CD4-positive, alpha-beta T cell treated with Interleukin-1 beta for 1 hour (primary cell): Measurements from ENCODE around the gene WDR90.

Source experiments
- DNase-seq, 2 donors: peaks; one replicate each; pipeline ENCODE4 v3.0.0-alpha.2; 2020 to 2022

The WDR90 gene

DNA sequence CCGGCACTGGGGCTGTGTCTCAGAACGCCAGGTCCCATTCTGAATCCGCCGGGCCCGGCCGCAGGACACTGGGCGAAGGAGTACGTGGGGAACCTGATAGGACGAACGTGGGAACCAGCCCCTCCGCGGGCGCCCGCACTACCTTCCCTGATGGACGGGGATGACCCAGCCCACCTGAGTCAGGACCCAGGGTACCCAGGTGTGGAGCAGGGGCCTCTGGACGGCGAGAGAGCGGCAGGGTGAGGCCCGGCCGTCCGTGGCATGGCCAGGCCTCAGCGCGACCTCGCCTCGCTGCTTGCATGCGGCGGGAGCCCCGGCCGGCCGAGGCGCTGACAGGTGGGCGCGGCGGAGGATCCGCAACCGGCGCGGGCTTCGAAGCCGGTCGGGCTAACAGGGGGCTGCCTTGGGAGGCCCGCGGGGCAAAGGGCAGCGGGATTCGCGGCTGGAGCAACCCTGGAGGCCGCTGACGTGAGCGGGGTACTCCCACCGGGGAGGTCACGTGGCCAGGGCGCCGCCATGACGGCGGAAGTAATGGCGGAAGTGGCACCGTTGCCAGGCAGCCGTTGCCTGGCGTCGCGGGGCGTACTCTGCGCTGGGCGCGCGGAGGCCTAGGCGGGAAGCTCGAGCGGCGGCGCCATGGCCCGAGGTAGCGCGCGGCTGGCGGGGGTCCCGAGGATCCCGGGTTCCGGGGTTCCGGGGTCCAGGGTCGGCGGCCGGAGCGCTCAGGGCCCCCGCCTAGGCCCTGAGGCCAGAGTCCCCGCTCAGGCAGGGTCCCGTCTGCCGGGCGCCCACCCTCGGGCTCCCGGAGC lies at the start of gene WDR90:
Gene WDR90 (plus strand): TSS at position 585 of the 809 bp plus-strand sequence. CDS start 52 bp downstream, at position 637.
- DNase-seq = peak; percentile 89 to 90

GRCh38 chr16:600781-601180 lies 48.4 kb upstream of the WDR90 start:
- no peak for DNase-seq

DNA sequence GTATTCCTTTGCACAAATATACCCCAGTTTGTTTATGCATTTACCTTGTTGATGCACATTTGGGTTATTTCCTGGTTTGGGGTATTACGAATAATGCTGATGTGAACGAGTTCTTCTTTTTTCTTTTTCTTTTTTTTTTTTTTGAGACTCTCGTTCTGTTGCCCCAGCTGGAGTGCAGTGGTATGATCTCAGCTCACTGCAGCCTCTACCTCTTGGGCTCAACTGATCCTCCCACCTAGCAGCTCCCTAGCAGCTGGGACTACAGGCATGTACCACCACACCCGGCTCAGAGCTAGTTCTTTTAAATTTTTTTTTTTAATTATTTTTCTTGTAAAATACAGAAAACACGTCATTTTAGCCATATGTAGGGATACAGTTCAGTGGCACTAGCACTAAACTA lies 45.2 kb upstream of the WDR90 start:
- DNase-seq = no peak

GRCh38 chr16:606656-607307 lies 42.4 kb upstream of the WDR90 start:
- DNase-seq = no peak

- no peak for DNase-seq
Observed at GRCh38 chr16:608019-608418, 41.1 kb upstream of the WDR90 start.

DNA sequence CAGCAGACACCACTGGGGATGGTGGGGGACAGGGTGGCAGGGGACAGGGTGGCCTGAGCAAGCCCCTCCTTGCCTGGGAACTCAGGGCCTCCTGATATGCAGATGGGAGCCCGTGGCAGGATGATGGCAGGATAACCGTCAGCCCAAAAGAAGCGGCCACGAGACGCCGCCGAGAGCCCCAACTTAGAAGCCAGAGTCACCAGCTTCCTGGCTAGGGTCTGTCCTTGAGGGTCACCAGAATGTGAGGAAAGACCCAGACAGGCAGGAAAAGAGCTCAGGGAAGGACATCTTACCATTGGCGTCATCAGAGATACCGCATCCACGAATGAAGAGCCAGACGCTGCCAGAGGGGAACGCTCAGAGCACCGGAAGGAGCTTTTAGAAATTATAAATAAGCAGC lies 39.8 kb upstream of the WDR90 start:
- no peak for DNase-seq

DNA sequence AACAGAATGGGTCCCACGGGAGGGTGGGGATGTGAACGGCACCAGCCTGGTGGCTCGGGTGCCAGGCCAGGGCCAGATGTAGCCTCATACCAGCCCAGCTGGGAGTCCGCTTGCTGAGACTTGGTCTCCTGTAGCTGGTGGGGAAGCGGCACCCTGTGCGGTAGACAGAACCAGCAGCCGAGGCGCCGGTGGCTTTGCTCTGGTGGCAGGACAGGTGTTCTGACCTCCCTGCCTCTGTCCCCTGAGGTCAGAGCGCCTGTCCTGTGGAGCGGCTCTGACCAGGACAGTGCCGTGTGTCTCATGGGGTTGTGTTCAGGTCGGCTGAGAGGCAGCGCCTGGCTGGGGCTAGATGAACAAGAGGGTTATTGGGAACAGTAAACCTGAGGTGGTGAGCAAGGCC lies 39.2 kb upstream of the WDR90 start:
- no peak for DNase-seq

DNA sequence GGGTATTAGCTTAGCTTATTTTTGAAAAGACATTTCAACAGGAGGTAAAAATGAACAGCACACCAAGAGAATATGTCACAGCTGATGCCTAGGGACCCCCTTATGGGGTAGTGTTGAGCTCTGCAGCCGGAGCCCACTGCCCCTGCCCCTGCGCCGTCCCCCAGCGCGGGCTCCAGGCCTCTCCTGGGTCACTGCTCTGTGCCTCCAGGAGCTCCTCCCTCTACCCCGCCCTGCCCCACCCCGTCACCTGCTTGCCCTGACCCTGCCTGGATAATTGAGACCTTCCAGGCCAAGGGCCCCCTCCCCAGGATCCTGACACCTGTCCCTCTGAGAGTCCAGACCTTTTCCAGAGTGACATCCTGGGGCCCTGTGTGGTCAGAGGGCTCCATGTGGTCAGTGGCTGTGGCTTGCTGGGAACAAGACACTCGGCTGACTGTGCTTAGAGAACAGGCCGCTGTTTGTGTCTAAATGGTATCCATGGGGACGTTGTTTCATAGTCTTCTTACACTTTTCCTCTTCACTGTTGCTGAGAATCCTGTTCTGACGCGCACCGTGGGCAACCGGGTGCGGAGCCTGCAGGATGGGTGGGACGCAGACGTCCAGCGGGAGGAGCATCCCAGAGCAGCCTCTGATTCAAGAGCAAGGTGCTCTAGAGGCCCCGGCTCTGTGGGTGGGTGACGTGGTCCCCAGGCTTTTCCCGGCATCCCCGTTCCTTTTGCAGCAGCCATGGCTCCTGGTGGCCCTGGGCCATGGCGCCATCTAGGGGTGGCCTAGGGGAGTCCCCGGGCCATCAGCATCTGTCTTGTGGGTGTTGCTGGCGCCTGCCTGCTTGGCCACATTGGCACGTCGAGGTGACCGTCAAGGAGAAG lies 38.4 kb upstream of the WDR90 start:
- peak; percentile 48 to 59 for DNase-seq

DNA sequence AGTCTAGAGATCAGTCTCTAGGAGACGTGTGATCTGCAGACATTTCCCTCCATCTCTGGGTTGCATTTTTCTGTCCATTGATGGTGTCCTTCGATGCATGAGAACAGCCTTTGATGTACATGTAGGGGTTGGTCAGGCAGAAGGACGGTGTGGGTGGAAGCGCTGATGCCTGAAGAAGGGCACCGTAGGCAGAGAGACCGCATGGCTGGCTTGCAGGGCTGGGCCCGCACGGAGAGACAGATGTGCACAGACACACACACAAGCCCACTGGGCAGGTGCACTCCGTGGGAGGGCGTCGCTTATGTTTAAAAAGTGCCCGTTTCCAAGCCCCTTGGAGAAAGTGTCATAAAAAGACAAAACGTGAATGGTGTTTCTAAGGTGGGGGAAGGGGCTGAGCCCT lies 34.0 kb upstream of the WDR90 start:
- no peak for DNase-seq

DNA sequence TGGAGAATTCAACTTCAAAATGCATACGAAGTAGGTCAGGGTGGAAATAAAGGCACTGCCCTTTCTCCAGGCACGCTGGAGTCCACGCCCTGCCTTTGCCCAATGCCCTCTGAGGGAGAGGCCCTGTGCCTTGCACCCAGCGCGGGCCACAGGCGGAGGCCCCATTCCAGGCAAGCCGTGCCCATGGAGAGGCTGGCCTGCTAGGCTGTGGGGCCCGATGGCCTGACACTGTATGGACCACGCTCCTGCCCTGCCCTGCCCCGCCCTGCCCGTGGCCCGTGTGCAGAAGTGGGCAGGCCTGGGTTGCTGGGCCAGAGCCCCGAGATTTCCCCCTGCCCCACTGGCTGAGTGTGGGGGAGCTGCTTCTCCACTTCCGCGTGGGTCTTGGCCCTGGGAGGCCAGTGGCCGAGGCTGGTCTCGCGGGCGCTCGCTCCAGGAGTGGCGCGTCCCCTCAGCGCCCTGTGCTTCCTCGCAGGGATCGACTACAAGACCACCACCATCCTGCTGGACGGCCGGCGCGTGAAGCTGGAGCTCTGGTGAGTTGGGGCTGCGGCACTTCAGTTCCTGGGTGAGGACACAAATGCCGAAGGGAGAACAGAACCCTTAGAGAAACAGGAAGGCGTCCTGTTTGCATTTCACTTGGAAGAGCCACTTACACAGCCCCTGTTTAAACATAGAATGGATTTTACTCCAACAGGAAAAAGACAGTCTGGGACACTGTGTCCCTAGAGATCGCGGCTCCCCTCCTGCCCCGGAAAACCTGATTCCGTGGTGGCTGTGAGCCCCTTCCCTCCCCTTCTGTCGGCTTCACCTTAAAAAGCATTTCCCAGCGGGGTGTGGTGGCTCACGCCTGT lies 32.2 kb upstream of the WDR90 start:
- no peak for DNase-seq

- no peak for DNase-seq
Observed at GRCh38 chr16:617855-618254, 31.3 kb upstream of the WDR90 start.

GRCh38 chr16:619476-620100 lies 29.6 kb upstream of the WDR90 start:
- no peak for DNase-seq

DNA sequence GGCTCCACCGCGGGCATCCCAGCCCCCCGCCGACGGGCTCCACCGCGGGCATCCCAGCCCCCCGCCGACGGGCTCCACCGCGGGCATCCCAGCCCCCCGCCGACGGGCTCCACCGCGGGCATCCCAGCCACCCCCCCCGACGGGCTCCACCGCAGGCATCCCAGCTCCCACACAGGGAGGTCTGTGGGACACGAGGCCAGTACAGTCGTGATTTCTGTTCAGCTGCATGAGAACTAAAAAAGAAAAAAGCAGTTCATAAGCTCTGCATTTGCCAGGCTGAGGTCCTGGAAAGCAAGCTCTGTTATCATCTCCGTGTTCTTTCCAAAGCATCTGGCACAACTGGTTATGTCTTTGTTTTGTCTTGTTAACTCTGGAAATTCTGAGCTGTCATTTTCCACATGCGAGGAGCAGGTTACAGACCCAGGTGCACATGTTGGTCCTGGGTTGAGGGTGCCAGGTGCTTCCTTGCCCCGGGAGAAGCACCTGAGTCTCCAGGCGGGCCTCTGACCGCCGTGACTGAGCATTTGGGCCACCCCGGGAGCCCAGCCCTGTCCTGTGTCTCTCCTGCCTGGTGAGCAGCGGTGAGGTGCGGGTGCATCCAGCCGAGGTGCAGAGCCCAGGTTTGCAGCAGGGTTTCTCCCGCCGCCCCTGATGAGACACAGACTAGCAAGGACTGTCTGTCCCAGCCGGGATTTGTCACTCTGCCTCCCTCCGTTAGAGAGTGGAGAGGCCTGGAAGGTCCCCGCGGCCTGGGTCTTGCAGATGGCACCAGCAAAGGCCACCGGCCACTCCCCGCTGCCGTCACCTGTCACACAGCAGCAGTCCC lies 28.3 kb upstream of the WDR90 start:
- DNase-seq = no peak

DNA sequence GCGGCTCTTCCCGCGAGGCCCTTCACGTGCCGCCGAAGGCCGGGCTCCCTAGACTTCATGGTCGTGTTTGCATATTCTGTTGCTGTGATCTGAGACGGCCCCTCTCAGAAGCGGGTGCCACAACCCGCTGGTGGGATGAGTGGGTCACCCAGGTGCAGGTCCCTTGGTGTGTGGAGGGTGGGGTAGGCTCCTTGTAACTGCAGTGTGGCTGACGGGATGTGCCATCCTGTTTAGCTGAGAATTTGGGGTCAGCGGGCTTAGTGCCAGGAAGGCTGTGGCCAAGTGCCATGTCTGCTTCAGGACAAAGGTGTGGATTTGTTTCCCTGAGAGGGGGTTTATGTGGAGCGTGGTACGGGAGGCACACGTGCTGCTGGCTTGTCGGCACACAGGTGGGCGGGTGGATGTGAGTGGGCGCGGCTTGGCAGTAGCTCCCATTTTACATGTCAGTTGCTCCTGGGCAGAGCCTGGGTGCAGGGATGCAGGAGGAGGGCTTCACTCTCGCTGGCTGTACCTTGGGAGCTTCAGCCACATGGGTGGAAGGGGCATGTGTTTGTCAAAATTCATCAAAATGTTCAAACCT lies 27.5 kb upstream of the WDR90 start:
- no peak for DNase-seq

- no peak for DNase-seq
Observed at GRCh38 chr16:622920-623280, 26.3 kb upstream of the WDR90 start.

DNA sequence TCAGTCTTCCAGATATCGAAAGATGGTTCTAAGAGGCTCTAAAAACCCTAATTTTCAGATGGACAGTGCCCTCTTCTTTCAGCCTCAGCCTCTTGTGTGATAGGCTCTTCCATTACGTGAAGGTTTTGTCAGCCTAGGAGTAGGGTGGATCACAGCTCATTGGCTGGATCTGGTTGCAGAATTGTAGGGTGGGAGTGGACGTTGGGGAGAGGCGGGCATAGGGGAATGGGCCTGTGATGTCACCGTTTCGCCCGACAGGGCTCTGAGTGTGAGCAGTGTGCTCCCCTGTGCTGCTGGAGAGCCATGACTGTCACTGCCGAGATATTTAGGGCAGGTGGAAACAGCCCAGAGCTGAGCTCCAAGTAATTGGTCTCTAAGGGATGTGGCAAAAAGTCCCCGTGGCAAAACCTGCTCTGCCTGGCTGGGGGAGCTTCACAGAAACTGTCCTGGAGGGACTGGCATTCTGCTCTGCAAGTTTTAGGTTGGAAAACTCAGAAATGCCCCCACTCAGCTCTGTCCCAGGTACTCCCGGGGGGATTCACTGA lies 24.6 kb upstream of the WDR90 start:
- no peak for DNase-seq

- no peak for DNase-seq
Observed at GRCh38 chr16:625117-625976, 23.8 kb upstream of the WDR90 start.

DNA sequence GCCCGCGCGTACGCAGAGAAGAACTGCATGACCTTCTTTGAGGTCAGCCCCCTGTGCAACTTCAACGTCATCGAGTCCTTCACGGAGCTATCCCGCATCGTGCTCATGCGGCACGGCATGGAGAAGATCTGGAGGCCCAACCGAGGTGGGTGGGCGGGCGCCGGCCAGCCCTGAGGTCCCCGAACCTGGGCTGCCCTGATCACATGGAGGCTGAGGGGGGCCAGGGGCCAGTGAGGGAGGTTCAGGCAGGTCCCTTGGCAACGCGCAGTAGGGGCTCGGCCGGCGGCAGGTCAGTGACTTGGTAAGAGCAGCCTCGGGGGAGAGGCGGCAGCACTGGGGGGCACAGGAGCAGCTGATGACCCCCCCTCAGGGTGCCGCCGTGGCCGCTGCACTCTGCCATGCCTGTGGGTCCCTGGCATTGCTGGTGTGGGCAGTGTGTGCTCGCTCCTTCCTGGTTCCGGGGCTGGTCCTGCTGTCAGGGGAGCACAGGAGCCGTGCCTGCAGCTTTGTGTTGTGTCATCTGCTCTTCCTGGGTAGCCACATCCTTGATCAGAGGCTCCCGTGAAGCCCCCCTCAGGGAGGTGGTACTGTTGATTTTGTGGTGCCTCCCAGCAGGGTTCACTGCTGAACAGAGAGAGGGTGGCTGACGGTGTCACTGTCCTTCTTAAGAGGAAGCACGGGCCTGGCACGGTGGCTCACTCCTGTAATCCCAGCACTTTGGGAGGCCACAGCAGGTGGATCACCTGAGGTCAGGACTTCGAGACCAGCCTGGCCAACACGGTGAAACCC lies 23.0 kb upstream of the WDR90 start:
- DNase-seq = no peak
